Osteocyte (in vitro differentiated cells): ENCODE data around the gene PTPRJ. TPM values are rescaled to one million over a fixed set of nuclear protein-coding genes. Genes with fewer than 3 reads are reported as not detected.

Experiments
- DNase-seq: peaks from one replicate; pipeline ENCODE4 v3.0.0; 2021; ENCODE audit warnings: mixed read lengths; ENCODE audit not compliant: unreplicated experiment; ENCODE audit errors: extremely low spot score
- H3K27ac Mint-ChIP-seq: one replicate; pipeline ENCODE4 v1.8.0; 2021; ENCODE audit warnings: mild to moderate bottlenecking, mixed read lengths; ENCODE audit not compliant: unreplicated experiment
- H3K27me3 Mint-ChIP-seq: one replicate; pipeline ENCODE4 v1.8.0; 2021; ENCODE audit warnings: mixed read lengths; ENCODE audit not compliant: unreplicated experiment
- H3K36me3 Mint-ChIP-seq: one replicate; pipeline ENCODE4 v1.8.0; 2021; ENCODE audit warnings: mixed read lengths; ENCODE audit not compliant: unreplicated experiment
- H3K4me1 Mint-ChIP-seq: one replicate; pipeline ENCODE4 v1.8.0; 2021; ENCODE audit warnings: mixed read lengths; ENCODE audit not compliant: unreplicated experiment
- H3K4me3 Mint-ChIP-seq: one replicate; pipeline ENCODE4 v1.8.0; 2021; ENCODE audit warnings: mild to moderate bottlenecking, moderate library complexity, mixed read lengths; ENCODE audit not compliant: unreplicated experiment
- H3K9me3 Mint-ChIP-seq: one replicate; pipeline ENCODE4 v1.8.0; 2021; ENCODE audit warnings: mixed read lengths; ENCODE audit not compliant: unreplicated experiment
- CTCF ChIP-seq: fragments of 200-600 bp; sonication (generic); IDR thresholded peaks from 2 replicates; pipeline ENCODE4 v1.5.0; 2021; ENCODE audit warnings: antibody characterized with exemption, mild to moderate bottlenecking, moderate library complexity
- total RNA-seq: library from RNA; stranded (reverse); gene quantifications from 2 replicates; pipeline ENCODE4 v1.2.1, GENCODE V29; 2021

Gene PTPRJ
- total RNA-seq, 1 donor from 2014 or later, result 16.6 TPM

- Mint-ChIP-seq H3K27ac (no peak overlapping the region), H3K4me1 (peaks cover 34% of the 10 kb centered on the region), H3K27me3 (no peaks in the 10 kb centered on the region), H3K9me3 (no peaks in the 10 kb centered on the region), H3K36me3 (no peaks in the 10 kb centered on the region), H3K4me3 (no peak overlapping the region)
- no peak for DNase-seq
- TF ChIP-seq CTCF, result no peak
These were observed 28.6 kb downstream of the PTPRJ start for GRCh38 chr11:48008951-48009270.

GRCh38 chr11:48011102-48011797 is 30.9 kb downstream of the PTPRJ start:
- Mint-ChIP-seq H3K4me3 (no peak overlapping the region), H3K9me3 (no peaks in the 10 kb centered on the region), H3K4me1 (peaks cover 27% of the 10 kb centered on the region), H3K27ac (no peak overlapping the region), H3K36me3 (no peaks in the 10 kb centered on the region), H3K27me3 (no peaks in the 10 kb centered on the region)
- no peak for TF ChIP-seq CTCF
- no peak for DNase-seq

GRCh38 chr11:48011798-48012391 is 31.5 kb downstream of the PTPRJ start:
- Mint-ChIP-seq H3K9me3 (no peaks in the 10 kb centered on the region), H3K4me3 (no peak overlapping the region), H3K27me3 (no peaks in the 10 kb centered on the region), H3K36me3 (no peaks in the 10 kb centered on the region), H3K4me1 (peaks cover 22% of the 10 kb centered on the region), H3K27ac (no peak overlapping the region)
- DNase-seq, result no peak
- TF ChIP-seq CTCF, result no peak

- Mint-ChIP-seq H3K4me1 (peaks cover 29% of the 10 kb centered on the region), H3K27me3 (no peaks in the 10 kb centered on the region)
These were observed 33.0 kb downstream of the PTPRJ start for GRCh38 chr11:48013269-48013901.

More at GRCh38 chr11:48013269-48013901, 33.0 kb downstream of the PTPRJ start:
- DNase-seq, result no peak
- Mint-ChIP-seq H3K9me3 (no peaks in the 10 kb centered on the region), H3K27ac (peak overlapping the region; percentile 41), H3K36me3 (no peaks in the 10 kb centered on the region), H3K4me3 (no peak overlapping the region)
- no peak for TF ChIP-seq CTCF
